Hepatocyte (in vitro differentiated cells): ENCODE data around the gene DAB2. TPM values are rescaled to one million over a fixed set of nuclear protein-coding genes. Genes with fewer than 3 reads are reported as not detected.

Experiments used
- DNase-seq: peaks from one replicate; pipeline ENCODE4 v3.0.0-alpha.2; 2016; ENCODE audit warnings: low spot score
- H2AFZ ChIP-seq: fragments of 200-600 bp; sonication (generic); 2 replicates; pipeline ENCODE4 v1.6.0; 2016; ENCODE audit warnings: antibody characterized with exemption, mild to moderate bottlenecking
- H3K27ac ChIP-seq: fragments of 200-600 bp; sonication (generic); 2 replicates; pipeline ENCODE4 v1.5.1; 2016; ENCODE audit warnings: mild to moderate bottlenecking
- H3K27me3 ChIP-seq: fragments of 200-600 bp; sonication (generic); 2 replicates; pipeline ENCODE4 v1.6.1; 2016
- H3K36me3 ChIP-seq: fragments of 200-600 bp; sonication (generic); replicated peaks from 2 replicates; pipeline ENCODE4 v1.5.1; 2016; ENCODE audit warnings: low read depth; ENCODE audit not compliant: insufficient read depth
- H3K4me1 ChIP-seq: fragments of 200-600 bp; sonication (generic); 2 replicates; pipeline ENCODE4 v1.5.1; 2016; ENCODE audit warnings: mild to moderate bottlenecking, moderate library complexity; ENCODE audit not compliant: insufficient read depth
- H3K4me2 ChIP-seq: fragments of 200-600 bp; sonication (generic); 2 replicates; pipeline ENCODE4 v1.6.0; 2016
- H3K4me3 ChIP-seq: fragments of 200-600 bp; sonication (generic); 2 replicates; pipeline ENCODE4 v1.5.1; 2016; ENCODE audit warnings: mild to moderate bottlenecking
- H3K79me2 ChIP-seq: fragments of 200-600 bp; sonication (generic); 2 replicates; pipeline ENCODE4 v1.6.0; 2017; ENCODE audit warnings: mild to moderate bottlenecking
- H3K9me2 ChIP-seq: fragments of 200-600 bp; sonication (generic); replicated peaks from 2 replicates; pipeline ENCODE4 v1.6.0; 2017; ENCODE audit warnings: mild to moderate bottlenecking; ENCODE audit not compliant: insufficient read depth
- H3K9me3 ChIP-seq: fragments of 200-600 bp; sonication (generic); 2 replicates; pipeline ENCODE4 v1.5.1; 2016; ENCODE audit warnings: low read depth, mild to moderate bottlenecking
- H4K20me1 ChIP-seq: fragments of 200-600 bp; sonication (generic); 2 replicates; pipeline ENCODE4 v1.6.0; 2016; ENCODE audit warnings: mild to moderate bottlenecking; ENCODE audit not compliant: insufficient read depth, poor library complexity, severe bottlenecking
- EZH2 ChIP-seq: fragments of 200-600 bp; sonication (generic); IDR thresholded peaks from 2 replicates; pipeline ENCODE4 v1.6.1; 2016; ENCODE audit warnings: antibody characterized with exemption, mild to moderate bottlenecking, borderline replicate concordance
- EZH2phosphoT487 ChIP-seq: fragments of 200-600 bp; sonication (generic); IDR thresholded peaks from one replicate; pipeline ENCODE4 v1.6.1; 2018; ENCODE audit warnings: antibody characterized with exemption, mild to moderate bottlenecking, low read depth, moderate library complexity; ENCODE audit not compliant: unreplicated experiment, severe bottlenecking
- WGBS: methylation state at CpG from one replicate; pipeline ENCODE4 v1.1.6; 2016; ENCODE audit warnings: low lambda C conversion rate; ENCODE audit errors: missing lambda C conversion rate; 5-methylcytosine and 5-hydroxymethylcytosine counted together
- polyA plus RNA-seq: library from polyadenylated mRNA; unstranded; fragments of >200 nt; fragmentation: Nextera tagmentation; extraction: Ambion mirVana; gene quantifications from 2 replicates; pipeline ENCODE4 v1.2.1, GENCODE V29; 2016
- total RNA-seq: library from RNA; depleted of rRNA; stranded (reverse); fragments of >200 nt; gene quantifications from 2 replicates; pipeline ENCODE4 v1.2.3, GENCODE V29; 2014
- TF ChIP-seq, protein P1 (sequence below): fragments of 200-600 bp; sonication (generic); IDR thresholded peaks from 2 replicates; pipeline ENCODE4 v1.5.1; 2016; ENCODE audit warnings: antibody characterized with exemption, mild to moderate bottlenecking; ENCODE audit not compliant: poor library complexity

Gene DAB2
- total and polyA plus RNA-seq, 2 experiments from 2014 or later: 98.9 to 130 TPM

DNA sequence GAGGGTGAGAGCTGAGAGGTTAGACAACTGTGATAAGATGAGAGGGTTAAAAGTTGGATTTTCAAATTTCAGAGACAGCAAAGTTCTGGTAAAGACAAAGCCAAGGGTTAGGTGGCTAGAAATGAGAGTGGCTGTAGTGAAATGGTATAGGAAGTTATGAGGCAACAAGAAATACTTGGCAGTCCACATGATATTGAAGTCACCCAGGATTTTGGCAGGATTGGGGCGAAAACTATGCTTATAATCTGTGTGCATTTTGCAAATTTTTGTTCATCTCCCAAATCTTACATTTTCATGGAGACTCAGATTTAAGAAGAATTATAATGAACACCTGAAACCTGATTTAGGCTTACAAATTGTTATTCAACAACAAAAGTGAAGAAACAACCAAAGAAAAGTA is 96.0 kb downstream of the DAB2 start:
- TF ChIP-seq EZH2phosphoT487 (no peak), EZH2 (no peak)
- TF ChIP-seq, protein P1, sequence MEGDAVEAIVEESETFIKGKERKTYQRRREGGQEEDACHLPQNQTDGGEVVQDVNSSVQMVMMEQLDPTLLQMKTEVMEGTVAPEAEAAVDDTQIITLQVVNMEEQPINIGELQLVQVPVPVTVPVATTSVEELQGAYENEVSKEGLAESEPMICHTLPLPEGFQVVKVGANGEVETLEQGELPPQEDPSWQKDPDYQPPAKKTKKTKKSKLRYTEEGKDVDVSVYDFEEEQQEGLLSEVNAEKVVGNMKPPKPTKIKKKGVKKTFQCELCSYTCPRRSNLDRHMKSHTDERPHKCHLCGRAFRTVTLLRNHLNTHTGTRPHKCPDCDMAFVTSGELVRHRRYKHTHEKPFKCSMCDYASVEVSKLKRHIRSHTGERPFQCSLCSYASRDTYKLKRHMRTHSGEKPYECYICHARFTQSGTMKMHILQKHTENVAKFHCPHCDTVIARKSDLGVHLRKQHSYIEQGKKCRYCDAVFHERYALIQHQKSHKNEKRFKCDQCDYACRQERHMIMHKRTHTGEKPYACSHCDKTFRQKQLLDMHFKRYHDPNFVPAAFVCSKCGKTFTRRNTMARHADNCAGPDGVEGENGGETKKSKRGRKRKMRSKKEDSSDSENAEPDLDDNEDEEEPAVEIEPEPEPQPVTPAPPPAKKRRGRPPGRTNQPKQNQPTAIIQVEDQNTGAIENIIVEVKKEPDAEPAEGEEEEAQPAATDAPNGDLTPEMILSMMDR: no peak
- H3K9me3 ChIP-seq: no peaks in the 10 kb centered on the region
- no peaks in the 10 kb centered on the region for H3K27me3 ChIP-seq
- no peak overlapping the region for H3K4me2 ChIP-seq
- no peaks in the 10 kb centered on the region for H3K4me1 ChIP-seq
- H4K20me1 ChIP-seq: no peaks in the 10 kb centered on the region
- WGBS: 87% methylated on average over 1 of the region's 1 CpG
- no peak overlapping the region for H3K27ac ChIP-seq
- no peaks in the 10 kb centered on the region for H3K36me3 ChIP-seq
- H2AFZ ChIP-seq: no peak overlapping the region
- no peaks in the 10 kb centered on the region for H3K9me2 ChIP-seq
- H3K4me3 ChIP-seq: no peak overlapping the region
- H3K79me2 ChIP-seq: no peaks in the 10 kb centered on the region
- no peak for DNase-seq

DNA sequence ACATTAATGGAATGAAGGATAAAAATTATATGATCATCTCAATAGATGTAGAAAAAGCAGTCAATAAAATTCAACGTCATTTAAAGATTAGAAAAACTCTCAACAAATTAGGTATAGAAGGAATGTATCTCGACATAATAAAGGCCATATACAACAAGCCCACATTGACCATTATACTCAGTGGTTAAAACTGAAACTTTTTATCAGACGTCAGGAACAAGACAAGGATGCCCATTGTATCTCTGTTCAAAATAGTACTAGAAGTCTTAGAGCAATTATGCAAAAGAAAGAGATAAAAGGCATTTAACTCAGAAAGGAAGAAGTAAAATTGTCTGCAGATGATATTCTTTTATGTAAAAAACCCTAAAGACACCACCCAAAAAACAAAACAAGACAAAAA is 101.2 kb downstream of the DAB2 start:
- TF ChIP-seq, protein P1: no peak
- no peak for TF ChIP-seq EZH2phosphoT487
- no peak for TF ChIP-seq EZH2
- WGBS: 80% methylated on average over 3 of the region's 3 CpGs
- no peak overlapping the region for H3K4me2 ChIP-seq
- no peaks in the 10 kb centered on the region for H3K79me2 ChIP-seq
- no peaks in the 10 kb centered on the region for H3K36me3 ChIP-seq
- no peaks in the 10 kb centered on the region for H4K20me1 ChIP-seq
- no peaks in the 10 kb centered on the region for H3K27me3 ChIP-seq
- H3K27ac ChIP-seq: no peak overlapping the region
- no peaks in the 10 kb centered on the region for H3K4me1 ChIP-seq
- no peak overlapping the region for H2AFZ ChIP-seq
- H3K4me3 ChIP-seq: no peak overlapping the region
- DNase-seq: no peak
- no peaks in the 10 kb centered on the region for H3K9me3 ChIP-seq
- no peaks in the 10 kb centered on the region for H3K9me2 ChIP-seq

Other genes with a start within 250 kb of the DAB2 start
- 2.4 and 2.6 TPM in 2 replicates for gene FYB1, start 205.4 kb downstream of the DAB2 start, total RNA-seq
- gene FYB1, start 205.4 kb downstream of the DAB2 start, polyA plus RNA-seq: 1.1 and 1.2 TPM in 2 replicates
- 0.47 and 0.76 TPM in 2 replicates for gene C9, start 60.5 kb downstream of the DAB2 start, total RNA-seq
- 0.38 and 0.79 TPM in 2 replicates for gene C9, start 60.5 kb downstream of the DAB2 start, polyA plus RNA-seq